Right ventricle myocardium inferior (tissue), 1 donor: Measurements from ENCODE around the gene PCK2. TPM values are rescaled to one million over a fixed set of nuclear protein-coding genes. Genes with fewer than 3 reads are reported as not detected.

ENCODE experiments used
- ATAC-seq: fragments of 200-7000 bp; cut with Tn5 transposase; one replicate; pipeline ENCODE4 v1.9.1; 2020; ENCODE audit warnings: mild to moderate bottlenecking, moderate library complexity
- DNase-seq: peaks from one replicate; pipeline ENCODE4 v3.0.0; 2021; ENCODE audit errors: missing footprints
- intact Hi-C: fragments of 100-400 bp; cut with DNase I; formaldehyde crosslinking; loops from one replicate; pipeline ENCODE4 v1.11.0; 2022
- total RNA-seq: library from RNA; stranded (reverse); fragmentation: NEBNext Ultra II Directional; extraction: Animal tissue kit (Norgen Biotek cat#: 25700); gene quantifications from one replicate; pipeline ENCODE4 v1.2.1, GENCODE V29; 2021
- donor health status: DM: no; HTN: yes; CAD: no; lungs with severe emphysema.

The PCK2 gene
- total RNA-seq, 1 donor from 2014 or later: 4.3 TPM

- ATAC-seq: no peak
- intact Hi-C loops: loop anchor here (2.0 to 5.0 kb wide), 2 partner anchors 31 to 47 kb away; no protein-coding TSS in a partner anchor
- DNase-seq: no peak
Measured at GRCh38 chr14:24059841-24060388, 34.2 kb upstream of the PCK2 start.

GRCh38 chr14:24060443-24060842 is 33.7 kb upstream of the PCK2 start:
- DNase-seq (no peak), ATAC-seq (no peak)
- intact Hi-C loops: no loop called here

GRCh38 chr14:24060984-24061913 is 32.9 kb upstream of the PCK2 start:
- ATAC-seq (no peak), DNase-seq (no peak)
- intact Hi-C loops: no loop called here

- ATAC-seq (no peak), DNase-seq (no peak)
- intact Hi-C loops: no loop called here
Measured at GRCh38 chr14:24062216-24062980, 31.7 kb upstream of the PCK2 start.

GRCh38 chr14:24063263-24063836 is 30.8 kb upstream of the PCK2 start:
- no peak for DNase-seq
- ATAC-seq: no peak
- intact Hi-C loops: no loop called here

- ATAC-seq (no peak), DNase-seq (no peak)
- intact Hi-C loops: no loop called here
Measured at GRCh38 chr14:24064091-24064795, 29.9 kb upstream of the PCK2 start.

- intact Hi-C loops: no loop called here
- ATAC-seq (no peak), DNase-seq (no peak)
Measured at GRCh38 chr14:24064856-24065255, 29.3 kb upstream of the PCK2 start.

GRCh38 chr14:24065408-24065807 is 28.7 kb upstream of the PCK2 start:
- DNase-seq: no peak
- intact Hi-C loops: no loop called here
- ATAC-seq: no peak

- ATAC-seq (no peak), DNase-seq (no peak)
- intact Hi-C loops: no loop called here
Measured at GRCh38 chr14:24066496-24067132, 27.5 kb upstream of the PCK2 start.

GRCh38 chr14:24067133-24068082 is 26.7 kb upstream of the PCK2 start:
- ATAC-seq (no peak), DNase-seq (no peak)
- intact Hi-C loops: no loop called here

- no peak for DNase-seq
- intact Hi-C loops: no loop called here
Measured at GRCh38 chr14:24068711-24069410, 25.2 kb upstream of the PCK2 start.

GRCh38 chr14:24069411-24069735 is 24.7 kb upstream of the PCK2 start:
- DNase-seq (no peak), ATAC-seq (no peak)
- intact Hi-C loops: no loop called here

More at GRCh38 chr14:24068711-24069410, 25.2 kb upstream of the PCK2 start:
- ATAC-seq: no peak

- ATAC-seq: no peak
- intact Hi-C loops: no loop called here
- DNase-seq: no peak
Measured at GRCh38 chr14:24070285-24071143, 23.6 kb upstream of the PCK2 start.

GRCh38 chr14:24071144-24071697 is 22.9 kb upstream of the PCK2 start, which contains the start of gene CPNE6:
Gene CPNE6, plus strand, starts transcription at chr14:24071562. Its CDS starts 1,375 bp downstream, at chr14:24072937.
- no peak for DNase-seq
- no peak for ATAC-seq
- intact Hi-C loops: no loop called here

GRCh38 chr14:24071836-24072430 is 22.2 kb upstream of the PCK2 start:
- intact Hi-C loops: no loop called here
- no peak for ATAC-seq
- DNase-seq: no peak
